Left renal cortex interstitium (tissue), 4 donors: ENCODE data around the gene PAPOLA. TPM values are rescaled to one million over a fixed set of nuclear protein-coding genes. Genes with fewer than 3 reads are reported as not detected.

ENCODE experiments used
- DNase-seq, 4 donors: peaks; one replicate each; pipeline ENCODE4 v3.0.0-alpha.2; 2013; ENCODE audit warnings: low read depth in 4 of 4, low spot score in 2 of 4, missing footprints in 1 of 4
- polyA plus RNA-seq, 4 donors: library from polyadenylated mRNA; unstranded; fragments of 120-200 nt; gene quantifications; one replicate each; pipeline ENCODE4 v1.2.1, GENCODE V29; 2013; ENCODE audit not compliant: insufficient read length in 4 of 4

The PAPOLA gene
- polyA plus RNA-seq, 4 donors, result 178 to 257 (median 212) TPM

- no peak for DNase-seq
Observed at GRCh38 chr14:96554315-96554910, 52.2 kb downstream of the PAPOLA start.

- no peak for DNase-seq
Observed at GRCh38 chr14:96559571-96559970, 57.4 kb downstream of the PAPOLA start.

- no peak for DNase-seq
Observed at GRCh38 chr14:96564389-96564788, 62.2 kb downstream of the PAPOLA start.

GRCh38 chr14:96565811-96566210, 63.6 kb downstream of the PAPOLA start:
- DNase-seq, result no peak

- no peak for DNase-seq
Observed at GRCh38 chr14:96567289-96567899, 65.2 kb downstream of the PAPOLA start.

- no peak for DNase-seq
Observed at GRCh38 chr14:96568621-96569020, 66.4 kb downstream of the PAPOLA start.

GRCh38 chr14:96571311-96571710, 69.1 kb downstream of the PAPOLA start:
- no peak for DNase-seq

- no peak for DNase-seq
Observed at GRCh38 chr14:96573473-96574100, 71.4 kb downstream of the PAPOLA start.

GRCh38 chr14:96574171-96574632, 72.0 kb downstream of the PAPOLA start:
- DNase-seq, result no peak

GRCh38 chr14:96574633-96575632, 72.8 kb downstream of the PAPOLA start:
- DNase-seq, result no peak

- DNase-seq, result no peak
Observed at GRCh38 chr14:96576359-96576758, 74.2 kb downstream of the PAPOLA start.

- no peak for DNase-seq
Observed at GRCh38 chr14:96576937-96577336, 74.8 kb downstream of the PAPOLA start.

GRCh38 chr14:96578619-96579018, 76.4 kb downstream of the PAPOLA start:
- no peak for DNase-seq

GRCh38 chr14:96579358-96579757, 77.2 kb downstream of the PAPOLA start:
- no peak for DNase-seq

- DNase-seq, result no peak
Observed at GRCh38 chr14:96579855-96580254, 77.7 kb downstream of the PAPOLA start.

- no peak for DNase-seq
Observed at GRCh38 chr14:96580566-96580965, 78.4 kb downstream of the PAPOLA start.

- DNase-seq, result no peak
Observed at GRCh38 chr14:96581026-96581425, 78.8 kb downstream of the PAPOLA start.

GRCh38 chr14:96581902-96582301, 79.7 kb downstream of the PAPOLA start:
- no peak for DNase-seq

- DNase-seq, result no peak
Observed at GRCh38 chr14:96582411-96582961, 80.3 kb downstream of the PAPOLA start.

- DNase-seq, result no peak
Observed at GRCh38 chr14:96582995-96583394, 80.8 kb downstream of the PAPOLA start.
